ENCODE results near the gene NUDT7.

The NUDT7 gene

GRCh38 chr16:77690416-77690815, 31.9 kb upstream of the NUDT7 start:
- Mint-ChIP-seq H3K9me3 (no peaks in the 10 kb centered on the region), H3K36me3 (ENCODE audit: insufficient read depth) (no peaks in the 10 kb centered on the region), H3K27ac (ENCODE audit: low read depth) (no peak overlapping the region), H3K4me3 (no peak overlapping the region), H3K27me3 (peaks cover 93% of the 10 kb centered on the region), H3K4me1 (no peaks in the 10 kb centered on the region)
- DNase-seq (ENCODE audit: low spot score in 2 of 2) (no peak), ATAC-seq (replicated peaks; ENCODE audit: extremely low read depth, poor library complexity, severe bottlenecking) (no peak)

- H3K9me3 Mint-ChIP-seq = no peaks in the 10 kb centered on the region
- no peak for ATAC-seq (replicated peaks; ENCODE audit: extremely low read depth, poor library complexity, severe bottlenecking)
- H3K27me3 Mint-ChIP-seq = peaks cover 77% of the 10 kb centered on the region
- H3K4me1 Mint-ChIP-seq = no peaks in the 10 kb centered on the region
- H3K4me3 Mint-ChIP-seq = no peak overlapping the region
- no peak for DNase-seq (ENCODE audit: low spot score in 2 of 2)
- H3K27ac Mint-ChIP-seq (ENCODE audit: low read depth) = no peak overlapping the region
- H3K36me3 Mint-ChIP-seq (ENCODE audit: insufficient read depth) = no peaks in the 10 kb centered on the region
These were observed 29.7 kb upstream of the NUDT7 start for GRCh38 chr16:77692612-77693011.

- peaks cover 73% of the 10 kb centered on the region for H3K27me3 Mint-ChIP-seq
These were observed 26.2 kb upstream of the NUDT7 start for GRCh38 chr16:77696149-77696548.

GRCh38 chr16:77700846-77701245, 21.5 kb upstream of the NUDT7 start:
- Mint-ChIP-seq H3K4me3 (no peak overlapping the region), H3K4me1 (no peaks in the 10 kb centered on the region), H3K9me3 (no peaks in the 10 kb centered on the region), H3K27me3 (peaks cover 54% of the 10 kb centered on the region), H3K27ac (ENCODE audit: low read depth) (no peak overlapping the region), H3K36me3 (ENCODE audit: insufficient read depth) (no peaks in the 10 kb centered on the region)
- ATAC-seq (replicated peaks; ENCODE audit: extremely low read depth, poor library complexity, severe bottlenecking) (no peak), DNase-seq (ENCODE audit: low spot score in 2 of 2) (no peak)

More at GRCh38 chr16:77696149-77696548, 26.2 kb upstream of the NUDT7 start:
- no peaks in the 10 kb centered on the region for H3K36me3 Mint-ChIP-seq (ENCODE audit: insufficient read depth)
- no peaks in the 10 kb centered on the region for H3K4me1 Mint-ChIP-seq
- no peak for ATAC-seq (replicated peaks; ENCODE audit: extremely low read depth, poor library complexity, severe bottlenecking)
- no peak for DNase-seq (ENCODE audit: low spot score in 2 of 2)
- no peaks in the 10 kb centered on the region for H3K9me3 Mint-ChIP-seq
- H3K27ac Mint-ChIP-seq (ENCODE audit: low read depth) = no peak overlapping the region
- H3K4me3 Mint-ChIP-seq = no peak overlapping the region

- no peaks in the 10 kb centered on the region for H3K4me1 Mint-ChIP-seq
- H3K36me3 Mint-ChIP-seq (ENCODE audit: insufficient read depth) = no peaks in the 10 kb centered on the region
- DNase-seq (ENCODE audit: low spot score in 2 of 2) = no peak
- H3K9me3 Mint-ChIP-seq = no peaks in the 10 kb centered on the region
- ATAC-seq (replicated peaks; ENCODE audit: extremely low read depth, poor library complexity, severe bottlenecking) = no peak
- H3K27me3 Mint-ChIP-seq = peaks cover 33% of the 10 kb centered on the region
- H3K4me3 Mint-ChIP-seq = no peak overlapping the region
- H3K27ac Mint-ChIP-seq (ENCODE audit: low read depth) = no peak overlapping the region
These were observed 17.0 kb upstream of the NUDT7 start for GRCh38 chr16:77705351-77705750.

- no peak for ATAC-seq (replicated peaks; ENCODE audit: extremely low read depth, poor library complexity, severe bottlenecking)
- Mint-ChIP-seq H3K9me3 (no peaks in the 10 kb centered on the region), H3K27me3 (peaks cover 9% of the 10 kb centered on the region), H3K36me3 (ENCODE audit: insufficient read depth) (peaks cover 2% of the 10 kb centered on the region), H3K4me1 (peaks cover 5% of the 10 kb centered on the region), H3K4me3 (no peak overlapping the region), H3K27ac (ENCODE audit: low read depth) (no peak overlapping the region)
- no peak for DNase-seq (ENCODE audit: low spot score in 2 of 2)
These were observed 11.1 kb upstream of the NUDT7 start for GRCh38 chr16:77711179-77711578.

GRCh38 chr16:77711775-77712174, 10.5 kb upstream of the NUDT7 start:
- Mint-ChIP-seq H3K27ac (ENCODE audit: low read depth) (no peak overlapping the region), H3K9me3 (no peaks in the 10 kb centered on the region), H3K4me3 (no peak overlapping the region), H3K4me1 (peaks cover 5% of the 10 kb centered on the region), H3K27me3 (peaks cover 3% of the 10 kb centered on the region), H3K36me3 (ENCODE audit: insufficient read depth) (peaks cover 2% of the 10 kb centered on the region)
- ATAC-seq (replicated peaks; ENCODE audit: extremely low read depth, poor library complexity, severe bottlenecking) (no peak), DNase-seq (ENCODE audit: low spot score in 2 of 2) (no peak)

- peaks cover 2% of the 10 kb centered on the region for H3K36me3 Mint-ChIP-seq (ENCODE audit: insufficient read depth)
- H3K27ac Mint-ChIP-seq (ENCODE audit: low read depth) = no peak overlapping the region
- ATAC-seq (replicated peaks; ENCODE audit: extremely low read depth, poor library complexity, severe bottlenecking) (no peak), DNase-seq (ENCODE audit: low spot score in 2 of 2) (no peak)
- no peak overlapping the region for H3K4me3 Mint-ChIP-seq
- no peaks in the 10 kb centered on the region for H3K27me3 Mint-ChIP-seq
- H3K4me1 Mint-ChIP-seq = peaks cover 5% of the 10 kb centered on the region
- H3K9me3 Mint-ChIP-seq = no peaks in the 10 kb centered on the region
These were observed 7.2 kb upstream of the NUDT7 start for GRCh38 chr16:77715145-77715544.

- ATAC-seq (replicated peaks; ENCODE audit: extremely low read depth, poor library complexity, severe bottlenecking) = no peak
- peaks cover 18% of the 10 kb centered on the region for H3K4me1 Mint-ChIP-seq
- no peaks in the 10 kb centered on the region for H3K27me3 Mint-ChIP-seq
- H3K9me3 Mint-ChIP-seq = no peaks in the 10 kb centered on the region
- no peak for DNase-seq (ENCODE audit: low spot score in 2 of 2)
- peak overlapping the region; percentile 82 for H3K4me3 Mint-ChIP-seq
- peak overlapping the region; percentile 88 for H3K27ac Mint-ChIP-seq (ENCODE audit: low read depth)
- H3K36me3 Mint-ChIP-seq (ENCODE audit: insufficient read depth) = peaks cover 6% of the 10 kb centered on the region
These were observed 484 bp upstream of the NUDT7 start for GRCh38 chr16:77721752-77722308.

GRCh38 chr16:77723108-77723514, 797 bp downstream of the NUDT7 start:
- no peaks in the 10 kb centered on the region for H3K27me3 Mint-ChIP-seq
- DNase-seq (ENCODE audit: low spot score in 2 of 2) = no peak
- H3K4me1 Mint-ChIP-seq = peaks cover 18% of the 10 kb centered on the region
- peak; percentile 6 for ATAC-seq (replicated peaks; ENCODE audit: extremely low read depth, poor library complexity, severe bottlenecking)
- peak overlapping the region; percentile 88 for H3K27ac Mint-ChIP-seq (ENCODE audit: low read depth)
- H3K9me3 Mint-ChIP-seq = no peaks in the 10 kb centered on the region
- H3K4me3 Mint-ChIP-seq = peak overlapping the region; percentile 82
- peaks cover 6% of the 10 kb centered on the region for H3K36me3 Mint-ChIP-seq (ENCODE audit: insufficient read depth)

- Mint-ChIP-seq H3K27ac (ENCODE audit: low read depth) (peak overlapping the region; percentile 79), H3K9me3 (no peaks in the 10 kb centered on the region), H3K4me1 (peaks cover 18% of the 10 kb centered on the region), H3K36me3 (ENCODE audit: insufficient read depth) (peaks cover 6% of the 10 kb centered on the region), H3K27me3 (no peaks in the 10 kb centered on the region), H3K4me3 (no peak overlapping the region)
- ATAC-seq (replicated peaks; ENCODE audit: extremely low read depth, poor library complexity, severe bottlenecking) (no peak), DNase-seq (ENCODE audit: low spot score in 2 of 2) (no peak)
These were observed 1.9 kb downstream of the NUDT7 start for GRCh38 chr16:77724174-77724573.

- Mint-ChIP-seq H3K4me3 (no peak overlapping the region), H3K9me3 (peaks cover 5% of the 10 kb centered on the region), H3K27ac (ENCODE audit: low read depth) (no peak overlapping the region), H3K27me3 (no peaks in the 10 kb centered on the region), H3K36me3 (ENCODE audit: insufficient read depth) (no peaks in the 10 kb centered on the region), H3K4me1 (no peaks in the 10 kb centered on the region)
- no peak for DNase-seq (ENCODE audit: low spot score in 2 of 2)
- ATAC-seq (replicated peaks; ENCODE audit: extremely low read depth, poor library complexity, severe bottlenecking) = no peak
These were observed 7.6 kb downstream of the NUDT7 start for GRCh38 chr16:77729951-77730350.

GRCh38 chr16:77732241-77732946, 10.1 kb downstream of the NUDT7 start:
- H3K4me1 Mint-ChIP-seq = no peaks in the 10 kb centered on the region
- DNase-seq (ENCODE audit: low spot score in 2 of 2) (no peak), ATAC-seq (replicated peaks; ENCODE audit: extremely low read depth, poor library complexity, severe bottlenecking) (no peak)
- no peaks in the 10 kb centered on the region for H3K36me3 Mint-ChIP-seq (ENCODE audit: insufficient read depth)
- H3K27ac Mint-ChIP-seq (ENCODE audit: low read depth) = no peak overlapping the region
- peaks cover 5% of the 10 kb centered on the region for H3K9me3 Mint-ChIP-seq
- no peak overlapping the region for H3K4me3 Mint-ChIP-seq
- H3K27me3 Mint-ChIP-seq = no peaks in the 10 kb centered on the region
